Measurements from ENCODE around the gene TMBIM6.

DNA sequence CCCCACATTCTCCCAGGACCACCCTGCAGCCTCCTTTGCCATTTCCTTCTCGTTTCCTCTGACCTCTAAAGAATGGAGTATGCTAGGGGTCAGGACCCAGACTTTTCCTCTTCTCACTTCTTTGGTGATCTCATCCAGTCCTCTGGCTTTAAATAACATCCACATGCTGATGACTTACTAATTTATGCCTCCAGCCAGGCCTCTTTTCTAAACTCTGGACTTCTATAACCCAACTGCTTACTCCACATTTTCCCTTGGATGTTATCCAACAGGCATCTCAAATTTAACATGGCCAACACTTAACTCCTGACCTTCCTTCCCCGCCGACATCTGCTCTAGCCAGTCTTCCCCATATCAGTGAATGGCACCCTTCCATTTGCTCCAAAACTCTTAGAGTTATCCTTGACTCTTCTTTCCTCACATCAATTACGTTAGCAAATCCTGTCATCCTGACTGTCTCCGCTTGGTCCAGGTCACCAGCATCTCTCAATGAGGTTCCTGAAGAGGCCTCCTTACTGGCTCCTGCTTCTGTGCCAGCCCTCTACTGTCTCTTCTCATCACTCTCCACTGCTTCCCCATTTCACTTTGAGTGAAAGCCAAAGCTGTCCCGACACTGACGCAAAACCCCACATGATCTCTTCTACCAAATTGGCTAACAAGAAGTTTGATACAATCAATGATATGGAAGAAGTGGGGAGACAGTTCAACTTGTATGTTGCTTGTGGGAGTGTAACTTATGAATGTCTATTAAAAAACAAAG, 42.7 kb downstream of the TMBIM6 start:
- TF ChIP-seq CTCF (IDR thresholded peaks at IDR 0.05; ENCODE audit: low read depth, low read length, poor library complexity, severe bottlenecking) (no peak), EZH2phosphoT487 (IDR thresholded peaks at IDR 0.05; ENCODE audit: borderline replicate concordance, low read length) (no peak)
